ENCODE data around the gene C4A. TPM values are rescaled to one million over a fixed set of nuclear protein-coding genes. Genes with fewer than 3 reads are reported as not detected.

C4A gene
- total and polyA plus RNA-seq, 2 of the 13 experiments (the other 11 are each of a cell fraction or from before 2014, with no cell fraction given): 165 to 478 TPM

DNA sequence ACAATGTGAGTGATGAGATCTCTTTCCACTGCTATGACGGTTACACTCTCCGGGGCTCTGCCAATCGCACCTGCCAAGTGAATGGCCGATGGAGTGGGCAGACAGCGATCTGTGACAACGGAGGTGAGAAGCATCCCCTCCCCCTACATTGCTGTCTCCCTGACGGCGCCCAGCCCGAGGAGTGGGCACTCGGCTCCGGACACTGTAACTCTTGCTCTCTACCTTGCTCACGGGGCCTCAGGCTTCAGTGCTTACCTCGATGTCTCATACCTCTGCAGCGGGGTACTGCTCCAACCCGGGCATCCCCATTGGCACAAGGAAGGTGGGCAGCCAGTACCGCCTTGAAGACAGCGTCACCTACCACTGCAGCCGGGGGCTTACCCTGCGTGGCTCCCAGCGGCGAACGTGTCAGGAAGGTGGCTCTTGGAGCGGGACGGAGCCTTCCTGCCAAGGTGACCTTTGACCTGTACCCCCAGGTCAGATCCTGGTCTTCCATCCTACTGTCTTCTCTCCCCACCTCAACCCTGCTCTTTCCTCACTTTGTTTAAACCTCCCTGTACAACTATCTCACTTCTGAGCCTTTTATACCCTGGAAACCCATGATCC is 34.7 kb upstream of the C4A start (continued):
- no peak for TF ChIP-seq WIZ (CRISPR knock-in tag; IDR thresholded peaks at IDR 0.05)
- TF ChIP-seq MBNL3 (CRISPR knock-in tag; conservative IDR thresholded peaks at IDR 0.05): no peak
- TF ChIP-seq HNRNPK (IDR thresholded peaks at IDR 0.05; ENCODE audit: low read depth, low read length, poor library complexity, severe bottlenecking): no peak
- TF ChIP-seq, protein P1, sequence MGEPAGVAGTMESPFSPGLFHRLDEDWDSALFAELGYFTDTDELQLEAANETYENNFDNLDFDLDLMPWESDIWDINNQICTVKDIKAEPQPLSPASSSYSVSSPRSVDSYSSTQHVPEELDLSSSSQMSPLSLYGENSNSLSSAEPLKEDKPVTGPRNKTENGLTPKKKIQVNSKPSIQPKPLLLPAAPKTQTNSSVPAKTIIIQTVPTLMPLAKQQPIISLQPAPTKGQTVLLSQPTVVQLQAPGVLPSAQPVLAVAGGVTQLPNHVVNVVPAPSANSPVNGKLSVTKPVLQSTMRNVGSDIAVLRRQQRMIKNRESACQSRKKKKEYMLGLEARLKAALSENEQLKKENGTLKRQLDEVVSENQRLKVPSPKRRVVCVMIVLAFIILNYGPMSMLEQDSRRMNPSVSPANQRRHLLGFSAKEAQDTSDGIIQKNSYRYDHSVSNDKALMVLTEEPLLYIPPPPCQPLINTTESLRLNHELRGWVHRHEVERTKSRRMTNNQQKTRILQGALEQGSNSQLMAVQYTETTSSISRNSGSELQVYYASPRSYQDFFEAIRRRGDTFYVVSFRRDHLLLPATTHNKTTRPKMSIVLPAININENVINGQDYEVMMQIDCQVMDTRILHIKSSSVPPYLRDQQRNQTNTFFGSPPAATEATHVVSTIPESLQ (CRISPR knock-in tag; conservative IDR thresholded peaks at IDR 0.05): no peak
- TF ChIP-seq ZSCAN12 (CRISPR knock-in tag; IDR thresholded peaks at IDR 0.05): no peak
- TF ChIP-seq TSC22D2 (CRISPR knock-in tag; IDR thresholded peaks at IDR 0.05; ENCODE audit: borderline replicate concordance): no peak
- TF ChIP-seq ZNF382 (CRISPR knock-in tag; IDR thresholded peaks at IDR 0.05; ENCODE audit: borderline replicate concordance): no peak
- TF ChIP-seq, protein P2, sequence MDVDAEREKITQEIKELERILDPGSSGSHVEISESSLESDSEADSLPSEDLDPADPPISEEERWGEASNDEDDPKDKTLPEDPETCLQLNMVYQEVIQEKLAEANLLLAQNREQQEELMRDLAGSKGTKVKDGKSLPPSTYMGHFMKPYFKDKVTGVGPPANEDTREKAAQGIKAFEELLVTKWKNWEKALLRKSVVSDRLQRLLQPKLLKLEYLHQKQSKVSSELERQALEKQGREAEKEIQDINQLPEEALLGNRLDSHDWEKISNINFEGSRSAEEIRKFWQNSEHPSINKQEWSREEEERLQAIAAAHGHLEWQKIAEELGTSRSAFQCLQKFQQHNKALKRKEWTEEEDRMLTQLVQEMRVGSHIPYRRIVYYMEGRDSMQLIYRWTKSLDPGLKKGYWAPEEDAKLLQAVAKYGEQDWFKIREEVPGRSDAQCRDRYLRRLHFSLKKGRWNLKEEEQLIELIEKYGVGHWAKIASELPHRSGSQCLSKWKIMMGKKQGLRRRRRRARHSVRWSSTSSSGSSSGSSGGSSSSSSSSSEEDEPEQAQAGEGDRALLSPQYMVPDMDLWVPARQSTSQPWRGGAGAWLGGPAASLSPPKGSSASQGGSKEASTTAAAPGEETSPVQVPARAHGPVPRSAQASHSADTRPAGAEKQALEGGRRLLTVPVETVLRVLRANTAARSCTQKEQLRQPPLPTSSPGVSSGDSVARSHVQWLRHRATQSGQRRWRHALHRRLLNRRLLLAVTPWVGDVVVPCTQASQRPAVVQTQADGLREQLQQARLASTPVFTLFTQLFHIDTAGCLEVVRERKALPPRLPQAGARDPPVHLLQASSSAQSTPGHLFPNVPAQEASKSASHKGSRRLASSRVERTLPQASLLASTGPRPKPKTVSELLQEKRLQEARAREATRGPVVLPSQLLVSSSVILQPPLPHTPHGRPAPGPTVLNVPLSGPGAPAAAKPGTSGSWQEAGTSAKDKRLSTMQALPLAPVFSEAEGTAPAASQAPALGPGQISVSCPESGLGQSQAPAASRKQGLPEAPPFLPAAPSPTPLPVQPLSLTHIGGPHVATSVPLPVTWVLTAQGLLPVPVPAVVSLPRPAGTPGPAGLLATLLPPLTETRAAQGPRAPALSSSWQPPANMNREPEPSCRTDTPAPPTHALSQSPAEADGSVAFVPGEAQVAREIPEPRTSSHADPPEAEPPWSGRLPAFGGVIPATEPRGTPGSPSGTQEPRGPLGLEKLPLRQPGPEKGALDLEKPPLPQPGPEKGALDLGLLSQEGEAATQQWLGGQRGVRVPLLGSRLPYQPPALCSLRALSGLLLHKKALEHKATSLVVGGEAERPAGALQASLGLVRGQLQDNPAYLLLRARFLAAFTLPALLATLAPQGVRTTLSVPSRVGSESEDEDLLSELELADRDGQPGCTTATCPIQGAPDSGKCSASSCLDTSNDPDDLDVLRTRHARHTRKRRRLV (CRISPR knock-in tag; IDR thresholded peaks at IDR 0.05): no peak
- no peak for TF ChIP-seq NFIC (IDR thresholded peaks at IDR 0.05; ENCODE audit: low read length)
- TF ChIP-seq ZNF34 (CRISPR knock-in tag; IDR thresholded peaks at IDR 0.05; ENCODE audit: borderline replicate concordance): 0 out of 2 replicates have a peak, but pooled peaks have one; percentile 13
- TF ChIP-seq ZNF10 (CRISPR knock-in tag; IDR thresholded peaks at IDR 0.05; ENCODE audit: borderline replicate concordance, low read depth): no peak
- TF ChIP-seq EED (CRISPR knock-in tag; IDR thresholded peaks at IDR 0.05): peak; percentile 69
- TF ChIP-seq STAT5B (CRISPR knock-in tag; IDR thresholded peaks at IDR 0.05): no peak
- TF ChIP-seq, protein P3, sequence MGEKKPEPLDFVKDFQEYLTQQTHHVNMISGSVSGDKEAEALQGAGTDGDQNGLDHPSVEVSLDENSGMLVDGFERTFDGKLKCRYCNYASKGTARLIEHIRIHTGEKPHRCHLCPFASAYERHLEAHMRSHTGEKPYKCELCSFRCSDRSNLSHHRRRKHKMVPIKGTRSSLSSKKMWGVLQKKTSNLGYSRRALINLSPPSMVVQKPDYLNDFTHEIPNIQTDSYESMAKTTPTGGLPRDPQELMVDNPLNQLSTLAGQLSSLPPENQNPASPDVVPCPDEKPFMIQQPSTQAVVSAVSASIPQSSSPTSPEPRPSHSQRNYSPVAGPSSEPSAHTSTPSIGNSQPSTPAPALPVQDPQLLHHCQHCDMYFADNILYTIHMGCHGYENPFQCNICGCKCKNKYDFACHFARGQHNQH (CRISPR knock-in tag; IDR thresholded peaks at IDR 0.05): no peak
- no peak for TF ChIP-seq YEATS4 (CRISPR knock-in tag; IDR thresholded peaks at IDR 0.05; ENCODE audit: borderline replicate concordance)
- 0 out of 2 replicates have a peak, but pooled peaks have one; percentile 12 for TF ChIP-seq GABPB1 (CRISPR knock-in tag; IDR thresholded peaks at IDR 0.05)
- no peak for TF ChIP-seq ZNF3 (CRISPR knock-in tag; IDR thresholded peaks at IDR 0.05)
- TF ChIP-seq, protein P4, sequence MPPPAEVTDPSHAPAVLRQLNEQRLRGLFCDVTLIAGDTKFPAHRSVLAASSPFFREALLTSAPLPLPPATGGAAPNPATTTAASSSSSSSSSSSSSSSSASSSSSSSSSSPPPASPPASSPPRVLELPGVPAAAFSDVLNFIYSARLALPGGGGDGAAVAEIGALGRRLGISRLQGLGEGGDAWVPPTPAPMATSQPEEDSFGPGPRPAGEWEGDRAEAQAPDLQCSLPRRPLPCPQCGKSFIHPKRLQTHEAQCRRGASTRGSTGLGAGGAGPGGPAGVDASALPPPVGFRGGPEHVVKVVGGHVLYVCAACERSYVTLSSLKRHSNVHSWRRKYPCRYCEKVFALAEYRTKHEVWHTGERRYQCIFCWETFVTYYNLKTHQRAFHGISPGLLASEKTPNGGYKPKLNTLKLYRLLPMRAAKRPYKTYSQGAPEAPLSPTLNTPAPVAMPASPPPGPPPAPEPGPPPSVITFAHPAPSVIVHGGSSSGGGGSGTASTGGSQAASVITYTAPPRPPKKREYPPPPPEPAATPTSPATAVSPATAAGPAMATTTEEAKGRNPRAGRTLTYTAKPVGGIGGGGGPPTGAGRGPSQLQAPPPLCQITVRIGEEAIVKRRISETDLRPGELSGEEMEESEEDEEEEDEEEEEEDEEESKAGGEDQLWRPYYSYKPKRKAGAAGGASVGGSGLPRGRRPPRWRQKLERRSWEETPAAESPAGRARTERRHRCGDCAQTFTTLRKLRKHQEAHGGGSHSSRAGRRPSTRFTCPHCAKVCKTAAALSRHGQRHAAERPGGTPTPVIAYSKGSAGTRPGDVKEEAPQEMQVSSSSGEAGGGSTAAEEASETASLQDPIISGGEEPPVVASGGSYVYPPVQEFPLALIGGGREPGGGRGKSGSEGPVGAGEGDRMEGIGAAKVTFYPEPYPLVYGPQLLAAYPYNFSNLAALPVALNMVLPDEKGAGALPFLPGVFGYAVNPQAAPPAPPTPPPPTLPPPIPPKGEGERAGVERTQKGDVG (CRISPR knock-in tag; IDR thresholded peaks at IDR 0.05; ENCODE audit: borderline replicate concordance): 0 out of 2 replicates have a peak, but pooled peaks have one; percentile 23

Measured in HepG2 (cell line).